GM12872 (cell line): ENCODE measurements around the gene CASKIN1.

Experiments
- TF ChIP-seq, protein P1 (sequence below): IDR thresholded peaks from 3 replicates; pipeline ENCODE4 v1.5.1; 2011; ENCODE audit warnings: low read depth, mild to moderate bottlenecking, low read length, moderate library complexity; ENCODE audit not compliant: insufficient read depth

The CASKIN1 gene

GRCh38 chr16:2223221-2223941 lies 27.0 kb upstream of the CASKIN1 start, which contains the start of gene E4F1:
TSS of gene E4F1 (plus strand) at chr16:2223591. CDS start at chr16:2223614, 23 bp downstream.
- TF ChIP-seq, protein P1, sequence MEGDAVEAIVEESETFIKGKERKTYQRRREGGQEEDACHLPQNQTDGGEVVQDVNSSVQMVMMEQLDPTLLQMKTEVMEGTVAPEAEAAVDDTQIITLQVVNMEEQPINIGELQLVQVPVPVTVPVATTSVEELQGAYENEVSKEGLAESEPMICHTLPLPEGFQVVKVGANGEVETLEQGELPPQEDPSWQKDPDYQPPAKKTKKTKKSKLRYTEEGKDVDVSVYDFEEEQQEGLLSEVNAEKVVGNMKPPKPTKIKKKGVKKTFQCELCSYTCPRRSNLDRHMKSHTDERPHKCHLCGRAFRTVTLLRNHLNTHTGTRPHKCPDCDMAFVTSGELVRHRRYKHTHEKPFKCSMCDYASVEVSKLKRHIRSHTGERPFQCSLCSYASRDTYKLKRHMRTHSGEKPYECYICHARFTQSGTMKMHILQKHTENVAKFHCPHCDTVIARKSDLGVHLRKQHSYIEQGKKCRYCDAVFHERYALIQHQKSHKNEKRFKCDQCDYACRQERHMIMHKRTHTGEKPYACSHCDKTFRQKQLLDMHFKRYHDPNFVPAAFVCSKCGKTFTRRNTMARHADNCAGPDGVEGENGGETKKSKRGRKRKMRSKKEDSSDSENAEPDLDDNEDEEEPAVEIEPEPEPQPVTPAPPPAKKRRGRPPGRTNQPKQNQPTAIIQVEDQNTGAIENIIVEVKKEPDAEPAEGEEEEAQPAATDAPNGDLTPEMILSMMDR, result no peak

- TF ChIP-seq, protein P1, result no peak
Measured at GRCh38 chr16:2216330-2216729, 19.9 kb upstream of the CASKIN1 start.

- TF ChIP-seq, protein P1, result no peak
Measured at GRCh38 chr16:2214719-2214968, 18.2 kb upstream of the CASKIN1 start, which contains the start of gene PGP. TSS of gene PGP (minus strand) at chr16:2214840. CDS start at chr16:2214777, 63 bp downstream.

GRCh38 chr16:2213817-2214718 lies 17.7 kb upstream of the CASKIN1 start:
- TF ChIP-seq, protein P1, result no peak

GRCh38 chr16:2212362-2213324 lies 16.2 kb upstream of the CASKIN1 start:
- TF ChIP-seq, protein P1, result no peak

DNA sequence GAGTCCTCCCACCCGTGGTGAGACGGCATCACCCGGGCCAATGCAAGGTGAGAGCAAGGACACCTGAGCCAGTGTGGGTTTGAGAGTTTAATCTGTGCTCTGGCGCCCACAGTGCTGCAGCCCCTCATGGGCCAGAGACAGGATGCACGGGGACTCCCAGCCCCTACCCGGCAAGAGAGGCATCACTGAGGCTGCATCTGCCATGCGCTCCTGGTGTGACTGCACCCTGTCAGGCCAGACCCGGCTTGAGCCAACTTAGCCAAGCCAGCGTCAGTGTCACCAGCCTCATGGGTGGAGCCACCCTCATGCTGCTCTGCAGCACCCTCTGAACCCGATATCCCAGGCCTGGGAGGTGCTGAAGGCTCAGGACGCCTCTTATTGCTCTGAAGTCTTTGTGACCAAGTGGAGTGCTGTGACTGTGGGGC lies 15.5 kb upstream of the CASKIN1 start:
- TF ChIP-seq, protein P1, result no peak
